Measurements from ENCODE around the gene HIGD1B. TPM values are rescaled to one million over a fixed set of nuclear protein-coding genes. Genes with fewer than 3 reads are reported as not detected.

The HIGD1B gene
- total and polyA plus RNA-seq, 10 of the 15 experiments (the other 5 are each of a cell fraction or from before 2014, with no cell fraction given), result 1.0 TPM; not detected in 9

DNA sequence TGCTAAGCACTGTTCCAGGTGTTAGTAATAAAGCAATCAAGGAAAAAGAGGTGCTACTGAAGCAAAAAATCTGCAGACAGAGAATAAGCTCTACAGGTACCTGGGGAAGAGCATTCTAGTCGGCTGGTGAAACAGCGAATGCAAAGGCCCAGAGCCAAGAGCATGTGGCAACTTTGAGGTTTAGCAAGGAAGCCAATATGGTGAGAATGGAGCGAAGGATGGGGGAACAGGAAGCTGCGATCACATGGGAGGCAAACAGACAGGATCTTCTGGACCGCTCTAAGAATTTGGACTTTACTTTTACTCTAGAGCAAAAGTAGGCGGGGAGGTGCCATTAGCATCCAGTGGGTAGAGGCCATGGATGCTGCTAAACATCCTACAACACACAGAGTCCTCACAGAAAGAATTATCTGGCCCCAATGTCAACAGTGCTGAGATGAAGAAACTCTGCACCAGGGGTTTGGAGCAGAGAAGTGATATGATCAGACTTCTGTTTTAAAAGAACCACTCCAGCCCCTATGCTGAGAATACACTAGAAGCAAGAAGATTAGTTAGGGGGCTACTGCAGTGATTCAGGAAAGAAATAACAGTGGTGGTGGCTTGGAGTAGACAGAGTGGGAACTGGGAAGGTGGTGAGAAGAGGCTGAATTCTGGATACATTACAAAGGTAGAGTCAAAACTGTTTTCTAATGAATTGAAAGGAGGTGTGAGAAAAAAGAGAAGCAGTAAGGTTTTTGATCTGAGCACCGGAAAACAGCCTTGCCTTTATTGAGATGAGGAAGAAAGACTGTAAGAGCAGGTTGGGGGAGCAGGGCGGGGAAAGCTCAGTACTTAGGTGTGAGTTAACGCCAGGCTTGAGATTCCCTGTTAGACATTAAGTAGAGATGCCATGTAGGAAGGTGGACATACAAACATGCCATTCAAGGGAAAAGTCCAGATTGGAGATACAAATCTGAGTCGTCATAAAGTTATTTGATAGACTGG lies 40.6 kb downstream of the HIGD1B start:
- Histone ChIP-seq H3K79me2 (ENCODE audit: control insufficient read depth, insufficient read depth, low read length) (peaks cover 23% of the 10 kb centered on the region), H3K9ac (ENCODE audit: control insufficient read depth, insufficient read depth, low read length) (no peak overlapping the region), H4K20me1 (ENCODE audit: control insufficient read depth, insufficient read depth) (peaks cover 2% of the 10 kb centered on the region; the same call in 1 of the 2 replicates), H3K4me3 (no peak overlapping the region), H3K9me3 (replicated peaks; ENCODE audit: control insufficient read depth, insufficient read depth, low read length) (no peaks in the 10 kb centered on the region), H3K27me3 (replicated peaks in 1 of 2; ENCODE audit: control insufficient read depth in 2 of 2, insufficient read depth in 2 of 2, low read length in 1 of 2) (no peaks in the 10 kb centered on the region), H3K27ac (ENCODE audit: control insufficient read depth, insufficient read depth) (no peak overlapping the region), H3K4me2 (ENCODE audit: control insufficient read depth, insufficient read depth) (0 out of 2 replicates have a peak overlapping the region, but pooled peaks have one; percentile 43), H2AFZ (ENCODE audit: control insufficient read depth, low read depth, low read length) (no peak overlapping the region), H3K4me1 (ENCODE audit: control insufficient read depth, insufficient read depth, low read length) (peaks cover 8% of the 10 kb centered on the region; the same call in 1 of the 2 replicates), H3K36me3 (ENCODE audit: control insufficient read depth in 2 of 2, insufficient read depth in 2 of 2, low read length in 1 of 2) (peaks cover 11 to 33% of the 10 kb centered on the region in 2 experiments)
- no TSS peak for BruUV-seq (replicated peaks)
- RAD21 ChIA-PET (ENCODE audit: unreplicated experiment), result no interaction called here
- CTCF ChIA-PET, result no interaction called here
- in situ Hi-C loops (cut with MboI) (no loop called here), intact Hi-C loops (cut with micrococcal nuclease; ENCODE audit: unreplicated experiment) (no loop called here)
- SMC1A ChIA-PET (ENCODE audit: uncharacterized antibody, unreplicated experiment), result interaction anchor here (1.6 kb wide), 1 partner anchor 11 kb away, joined by 4 read pairs; the partner anchor contains the start of gene EFTUD2
- POLR2A ChIA-PET, result no interaction called here
- 82% methylated on average over 10 of the region's 10 CpGs for WGBS (ENCODE audit: insufficient coverage, insufficient replicate concordance, low lambda C conversion rate, missing lambda C conversion rate)
- no peak for FAIRE-seq
- ATAC-seq, result no peak; the same call in 2 of the 3 replicates
- DNase-seq (ENCODE audit: low read depth, low spot score), result no peak
- TF ChIP-seq EED (IDR thresholded peaks at IDR 0.05; ENCODE audit: low read depth) (no peak), CREB1 (IDR thresholded peaks at IDR 0.05; ENCODE audit: low read depth) (no peak), POLR2A (IDR thresholded peaks at IDR 0.05; ENCODE audit: low read depth, low read length) (no peak), RAD51 (IDR thresholded peaks at IDR 0.05) (no peak), BHLHE40 (IDR thresholded peaks at IDR 0.05; ENCODE audit: borderline replicate concordance in 1 of 2, low read depth in 2 of 2, low read length in 1 of 2) (no peak), HCFC1 (IDR thresholded peaks at IDR 0.05; ENCODE audit: low read length) (no peak), TARDBP (IDR thresholded peaks at IDR 0.05; ENCODE audit: borderline replicate concordance) (no peak), TCF12 (IDR thresholded peaks at IDR 0.05; ENCODE audit: low read depth, low read length) (no peak), EP300 (IDR thresholded peaks at IDR 0.05; ENCODE audit: borderline replicate concordance in 1 of 2, control insufficient read depth in 1 of 2, low read depth in 2 of 2, low read length in 2 of 2) (no peak), JUND (IDR thresholded peaks at IDR 0.05; ENCODE audit: low read depth, low read length) (no peak), IKZF2 (IDR thresholded peaks at IDR 0.05) (no peak), MEF2B (IDR thresholded peaks at IDR 0.05; ENCODE audit: partially characterized antibody, poor library complexity, severe bottlenecking) (no peak)
- TF ChIP-seq, protein P1, sequence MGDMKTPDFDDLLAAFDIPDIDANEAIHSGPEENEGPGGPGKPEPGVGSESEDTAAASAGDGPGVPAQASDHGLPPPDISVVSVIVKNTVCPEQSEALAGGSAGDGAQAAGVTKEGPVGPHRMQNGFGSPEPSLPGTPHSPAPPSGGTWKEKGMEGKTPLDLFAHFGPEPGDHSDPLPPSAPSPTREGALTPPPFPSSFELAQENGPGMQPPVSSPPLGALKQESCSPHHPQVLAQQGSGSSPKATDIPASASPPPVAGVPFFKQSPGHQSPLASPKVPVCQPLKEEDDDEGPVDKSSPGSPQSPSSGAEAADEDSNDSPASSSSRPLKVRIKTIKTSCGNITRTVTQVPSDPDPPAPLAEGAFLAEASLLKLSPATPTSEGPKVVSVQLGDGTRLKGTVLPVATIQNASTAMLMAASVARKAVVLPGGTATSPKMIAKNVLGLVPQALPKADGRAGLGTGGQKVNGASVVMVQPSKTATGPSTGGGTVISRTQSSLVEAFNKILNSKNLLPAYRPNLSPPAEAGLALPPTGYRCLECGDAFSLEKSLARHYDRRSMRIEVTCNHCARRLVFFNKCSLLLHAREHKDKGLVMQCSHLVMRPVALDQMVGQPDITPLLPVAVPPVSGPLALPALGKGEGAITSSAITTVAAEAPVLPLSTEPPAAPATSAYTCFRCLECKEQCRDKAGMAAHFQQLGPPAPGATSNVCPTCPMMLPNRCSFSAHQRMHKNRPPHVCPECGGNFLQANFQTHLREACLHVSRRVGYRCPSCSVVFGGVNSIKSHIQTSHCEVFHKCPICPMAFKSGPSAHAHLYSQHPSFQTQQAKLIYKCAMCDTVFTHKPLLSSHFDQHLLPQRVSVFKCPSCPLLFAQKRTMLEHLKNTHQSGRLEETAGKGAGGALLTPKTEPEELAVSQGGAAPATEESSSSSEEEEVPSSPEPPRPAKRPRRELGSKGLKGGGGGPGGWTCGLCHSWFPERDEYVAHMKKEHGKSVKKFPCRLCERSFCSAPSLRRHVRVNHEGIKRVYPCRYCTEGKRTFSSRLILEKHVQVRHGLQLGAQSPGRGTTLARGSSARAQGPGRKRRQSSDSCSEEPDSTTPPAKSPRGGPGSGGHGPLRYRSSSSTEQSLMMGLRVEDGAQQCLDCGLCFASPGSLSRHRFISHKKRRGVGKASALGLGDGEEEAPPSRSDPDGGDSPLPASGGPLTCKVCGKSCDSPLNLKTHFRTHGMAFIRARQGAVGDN (IDR thresholded peaks at IDR 0.05), result no peak
- TF ChIP-seq, protein P2, sequence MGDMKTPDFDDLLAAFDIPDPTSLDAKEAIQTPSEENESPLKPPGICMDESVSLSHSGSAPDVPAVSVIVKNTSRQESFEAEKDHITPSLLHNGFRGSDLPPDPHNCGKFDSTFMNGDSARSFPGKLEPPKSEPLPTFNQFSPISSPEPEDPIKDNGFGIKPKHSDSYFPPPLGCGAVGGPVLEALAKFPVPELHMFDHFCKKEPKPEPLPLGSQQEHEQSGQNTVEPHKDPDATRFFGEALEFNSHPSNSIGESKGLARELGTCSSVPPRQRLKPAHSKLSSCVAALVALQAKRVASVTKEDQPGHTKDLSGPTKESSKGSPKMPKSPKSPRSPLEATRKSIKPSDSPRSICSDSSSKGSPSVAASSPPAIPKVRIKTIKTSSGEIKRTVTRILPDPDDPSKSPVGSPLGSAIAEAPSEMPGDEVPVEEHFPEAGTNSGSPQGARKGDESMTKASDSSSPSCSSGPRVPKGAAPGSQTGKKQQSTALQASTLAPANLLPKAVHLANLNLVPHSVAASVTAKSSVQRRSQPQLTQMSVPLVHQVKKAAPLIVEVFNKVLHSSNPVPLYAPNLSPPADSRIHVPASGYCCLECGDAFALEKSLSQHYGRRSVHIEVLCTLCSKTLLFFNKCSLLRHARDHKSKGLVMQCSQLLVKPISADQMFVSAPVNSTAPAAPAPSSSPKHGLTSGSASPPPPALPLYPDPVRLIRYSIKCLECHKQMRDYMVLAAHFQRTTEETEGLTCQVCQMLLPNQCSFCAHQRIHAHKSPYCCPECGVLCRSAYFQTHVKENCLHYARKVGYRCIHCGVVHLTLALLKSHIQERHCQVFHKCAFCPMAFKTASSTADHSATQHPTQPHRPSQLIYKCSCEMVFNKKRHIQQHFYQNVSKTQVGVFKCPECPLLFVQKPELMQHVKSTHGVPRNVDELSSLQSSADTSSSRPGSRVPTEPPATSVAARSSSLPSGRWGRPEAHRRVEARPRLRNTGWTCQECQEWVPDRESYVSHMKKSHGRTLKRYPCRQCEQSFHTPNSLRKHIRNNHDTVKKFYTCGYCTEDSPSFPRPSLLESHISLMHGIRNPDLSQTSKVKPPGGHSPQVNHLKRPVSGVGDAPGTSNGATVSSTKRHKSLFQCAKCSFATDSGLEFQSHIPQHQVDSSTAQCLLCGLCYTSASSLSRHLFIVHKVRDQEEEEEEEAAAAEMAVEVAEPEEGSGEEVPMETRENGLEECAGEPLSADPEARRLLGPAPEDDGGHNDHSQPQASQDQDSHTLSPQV (IDR thresholded peaks at IDR 0.05), result no peak

All from GM12878 (cell line).